Body of pancreas (tissue), 4 donors: Measurements from ENCODE around the gene HNRNPA3. TPM values are rescaled to one million over a fixed set of nuclear protein-coding genes. Genes with fewer than 3 reads are reported as not detected.
A peak's percentile ranks its signal among the peaks of the same experiment; 100 is the strongest.

ENCODE experiments used
- ATAC-seq: fragments of 150-250 bp; one replicate; pipeline ENCODE4 v1.9.1; 2016
- DNase-seq, 4 donors: peaks; one replicate each; pipeline ENCODE4 v3.0.0-alpha.2; 2019
- H3K27ac ChIP-seq, 4 donors: fragments of 200-600 bp; sonication (generic); 1 replicate in 3 of 4; 2 replicates in 1 of 4; pipeline versions ENCODE4 v1.5.1 to v1.6.1; 2016 to 2019; ENCODE audit warnings: mild to moderate bottlenecking in 1 of 4, mixed read lengths in 1 of 4, moderate library complexity in 1 of 4
- H3K27me3 ChIP-seq, 2 donors: fragments of 200-600 bp; sonication (generic); one replicate each; pipeline ENCODE4 v1.6.0; 2016; ENCODE audit warnings: mild to moderate bottlenecking in 1 of 2
- H3K36me3 ChIP-seq, 2 donors: fragments of 200-600 bp; sonication (generic); replicated peaks in 1 of 2; 2 replicates each; pipeline ENCODE4 v1.5.1; 2016; ENCODE audit warnings: low read depth in 2 of 2; ENCODE audit not compliant: insufficient read depth in 1 of 2
- H3K4me1 ChIP-seq: fragments of 200-600 bp; sonication (generic); one replicate; pipeline ENCODE4 v1.6.0; 2016
- H3K4me3 ChIP-seq, 2 donors: fragments of 200-600 bp; sonication (generic); 1 replicate in 1 of 2; 2 replicates in 1 of 2; pipeline ENCODE4 v1.5.1; 2016 to 2019
- H3K9me3 ChIP-seq, 3 donors: fragments of 200-600 bp; sonication (generic); 1 replicate in 2 of 3; 2 replicates in 1 of 3; pipeline ENCODE4 v1.5.1; 2016
- CTCF ChIP-seq, 7 experiments: fragments of 450-650 bp in 4 of 7; fragments of 200-600 bp in 3 of 7; sonication (generic) in 3 of 7; IDR thresholded peaks; one replicate each; pipeline ENCODE4 v1.5.1; 2016 to 2019; ENCODE audit warnings: antibody characterized with exemption in 7 of 7
- POLR2A ChIP-seq, 3 donors: fragments of 450-650 bp; IDR thresholded peaks; one replicate each; pipeline ENCODE4 v1.6.1; 2016; ENCODE audit warnings: antibody characterized with exemption in 3 of 3, mild to moderate bottlenecking in 2 of 3
- WGBS, 2 donors: methylation state at CpG; one replicate each; pipeline ENCODE4 v1.1.5; 2017; 5-methylcytosine and 5-hydroxymethylcytosine counted together
- intact Hi-C: fragments of 100-400 bp; cut with DNase I; formaldehyde crosslinking; loops from one replicate; pipeline ENCODE4 v1.15.1; 2023
- total RNA-seq, 2 donors: library from RNA; depleted of rRNA; stranded (reverse); fragments of >200 nt; gene quantifications; one replicate each; pipeline ENCODE4 v1.1.0, GENCODE V29; 2016

HNRNPA3 gene
- total RNA-seq, 2 donors from 2014 or later, result 44.1 to 58.0 TPM

- no peak for DNase-seq
Measured at GRCh38 chr2:177261116-177262060, 48.8 kb downstream of the HNRNPA3 start.

GRCh38 chr2:177262092-177262491 lies 49.5 kb downstream of the HNRNPA3 start:
- H3K9me3 ChIP-seq, result no peaks in the 10 kb centered on the region
- no peak for ATAC-seq
- H3K27me3 ChIP-seq, result no peaks in the 10 kb centered on the region
- intact Hi-C loops, result no loop called here
- 8 to 14% methylated on average over 2 of the region's 2 CpGs for WGBS, 2 donors
- H3K4me1 ChIP-seq, result peaks cover 58% of the 10 kb centered on the region
- no peak for DNase-seq
- no peaks in the 10 kb centered on the region for H3K36me3 ChIP-seq
- TF ChIP-seq CTCF (IDR thresholded peaks at IDR 0.05) (no peak), POLR2A (IDR thresholded peaks at IDR 0.05) (no peak)
- peak overlapping the region in 3 of 4 donors; percentile 99 for H3K27ac ChIP-seq
- H3K4me3 ChIP-seq, result peak overlapping the region in 1 of 2 donors; percentile 92

More at GRCh38 chr2:177261116-177262060, 48.8 kb downstream of the HNRNPA3 start:
- H3K4me3 ChIP-seq, result no peak overlapping the region
- no peaks in the 10 kb centered on the region for H3K27me3 ChIP-seq
- no peaks in the 10 kb centered on the region for H3K36me3 ChIP-seq
- ATAC-seq, result no peak
- intact Hi-C loops, result no loop called here
- WGBS, 2 donors, result 19 to 23% methylated on average over 5 of the region's 5 CpGs
- TF ChIP-seq CTCF (IDR thresholded peaks at IDR 0.05) (no peak), POLR2A (IDR thresholded peaks at IDR 0.05) (no peak)
- H3K27ac ChIP-seq, result peak overlapping the region in 2 of 4 donors; percentile 99
- H3K9me3 ChIP-seq, result no peaks in the 10 kb centered on the region
- H3K4me1 ChIP-seq, result peaks cover 60% of the 10 kb centered on the region

- H3K36me3 ChIP-seq, result no peaks in the 10 kb centered on the region
- TF ChIP-seq CTCF (IDR thresholded peaks at IDR 0.05) (no peak), POLR2A (IDR thresholded peaks at IDR 0.05) (no peak)
- peak overlapping the region; percentile 99 for H3K27ac ChIP-seq
- DNase-seq (no peak), ATAC-seq (no peak)
- 0 to 1% methylated on average over 6 of the region's 6 CpGs for WGBS, 2 donors
- H3K4me1 ChIP-seq, result peaks cover 51% of the 10 kb centered on the region
- no peaks in the 10 kb centered on the region for H3K27me3 ChIP-seq
- intact Hi-C loops, result no loop called here
- H3K9me3 ChIP-seq, result no peaks in the 10 kb centered on the region
- H3K4me3 ChIP-seq, result peak overlapping the region in 1 of 2 donors; percentile 92
Measured at GRCh38 chr2:177262958-177263450, 50.4 kb downstream of the HNRNPA3 start.

- ATAC-seq (peak; percentile 80), DNase-seq (peak; percentile 98 to 99 (median 98))
- no peaks in the 10 kb centered on the region for H3K27me3 ChIP-seq
- peak; percentile 64 to 86 (median 84) for TF ChIP-seq POLR2A (IDR thresholded peaks at IDR 0.05)
- TF ChIP-seq CTCF (IDR thresholded peaks at IDR 0.05), result peak; percentile 71 to 98 (median 96)
- H3K36me3 ChIP-seq, result no peaks in the 10 kb centered on the region
- peak overlapping the region; percentile 99 for H3K27ac ChIP-seq
- H3K4me3 ChIP-seq, result peak overlapping the region; percentile 92 to 93
- no peaks in the 10 kb centered on the region for H3K9me3 ChIP-seq
- H3K4me1 ChIP-seq, result peaks cover 50% of the 10 kb centered on the region
- intact Hi-C loops, result no loop called here
- 0% methylated on average over 15 to 61 of the region's 81 CpGs for WGBS, 2 donors
Measured at GRCh38 chr2:177263451-177264208, 51.0 kb downstream of the HNRNPA3 start.
